Measurements from ENCODE around the gene CSAD. TPM values are rescaled to one million over a fixed set of nuclear protein-coding genes. Genes with fewer than 3 reads are reported as not detected.

Gene CSAD
- total and polyA plus RNA-seq, 2 experiments from 2014 or later = 15.7 to 16.8 TPM

DNA sequence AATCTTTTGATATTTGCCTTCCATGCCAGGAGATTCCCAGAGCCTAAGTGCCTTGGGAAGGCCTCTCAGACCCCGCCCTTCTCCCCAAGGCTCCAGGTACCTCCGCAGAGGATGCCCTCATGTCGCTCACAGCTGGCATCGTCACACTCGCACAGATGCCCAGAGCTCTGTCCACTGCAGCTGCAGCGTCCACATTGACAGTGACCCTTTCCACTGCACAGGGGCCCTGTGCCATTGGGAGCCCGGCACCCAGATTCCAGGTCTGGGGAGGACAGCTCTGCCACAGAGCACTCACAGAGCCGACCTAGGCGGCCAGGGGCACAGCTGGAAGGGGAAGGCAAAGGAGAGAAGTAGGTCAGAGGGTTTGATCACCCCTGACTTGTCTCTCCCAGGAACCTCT is 12.3 kb upstream of the CSAD start:
- peaks cover 3% of the 10 kb centered on the region for H3K4me1 ChIP-seq (ENCODE audit: insufficient read depth)
- TF ChIP-seq, protein P1, sequence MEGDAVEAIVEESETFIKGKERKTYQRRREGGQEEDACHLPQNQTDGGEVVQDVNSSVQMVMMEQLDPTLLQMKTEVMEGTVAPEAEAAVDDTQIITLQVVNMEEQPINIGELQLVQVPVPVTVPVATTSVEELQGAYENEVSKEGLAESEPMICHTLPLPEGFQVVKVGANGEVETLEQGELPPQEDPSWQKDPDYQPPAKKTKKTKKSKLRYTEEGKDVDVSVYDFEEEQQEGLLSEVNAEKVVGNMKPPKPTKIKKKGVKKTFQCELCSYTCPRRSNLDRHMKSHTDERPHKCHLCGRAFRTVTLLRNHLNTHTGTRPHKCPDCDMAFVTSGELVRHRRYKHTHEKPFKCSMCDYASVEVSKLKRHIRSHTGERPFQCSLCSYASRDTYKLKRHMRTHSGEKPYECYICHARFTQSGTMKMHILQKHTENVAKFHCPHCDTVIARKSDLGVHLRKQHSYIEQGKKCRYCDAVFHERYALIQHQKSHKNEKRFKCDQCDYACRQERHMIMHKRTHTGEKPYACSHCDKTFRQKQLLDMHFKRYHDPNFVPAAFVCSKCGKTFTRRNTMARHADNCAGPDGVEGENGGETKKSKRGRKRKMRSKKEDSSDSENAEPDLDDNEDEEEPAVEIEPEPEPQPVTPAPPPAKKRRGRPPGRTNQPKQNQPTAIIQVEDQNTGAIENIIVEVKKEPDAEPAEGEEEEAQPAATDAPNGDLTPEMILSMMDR (IDR thresholded peaks at IDR 0.05; ENCODE audit: poor library complexity) = no peak
- TF ChIP-seq EZH2 (IDR thresholded peaks at IDR 0.05; ENCODE audit: borderline replicate concordance) (no peak), EZH2phosphoT487 (IDR thresholded peaks at IDR 0.05; ENCODE audit: low read depth, severe bottlenecking, unreplicated experiment) (no peak)
- no peaks in the 10 kb centered on the region for H3K79me2 ChIP-seq
- H4K20me1 ChIP-seq (ENCODE audit: insufficient read depth, poor library complexity, severe bottlenecking) = no peaks in the 10 kb centered on the region
- no peaks in the 10 kb centered on the region for H3K9me2 ChIP-seq (replicated peaks; ENCODE audit: insufficient read depth)
- H3K27me3 ChIP-seq = peaks cover 3% of the 10 kb centered on the region
- no peak overlapping the region for H2AFZ ChIP-seq
- H3K4me3 ChIP-seq = no peak overlapping the region
- no peaks in the 10 kb centered on the region for H3K9me3 ChIP-seq (ENCODE audit: low read depth)
- H3K36me3 ChIP-seq (replicated peaks; ENCODE audit: insufficient read depth, low read depth) = no peaks in the 10 kb centered on the region
- H3K27ac ChIP-seq = no peak overlapping the region
- WGBS (ENCODE audit: low lambda C conversion rate, missing lambda C conversion rate) = 91% methylated on average over 9 of the region's 9 CpGs
- DNase-seq (ENCODE audit: low spot score) = no peak
- no peak overlapping the region for H3K4me2 ChIP-seq

GRCh38 chr12:53192531-53193021 is 11.9 kb upstream of the CSAD start:
- TF ChIP-seq EZH2 (IDR thresholded peaks at IDR 0.05; ENCODE audit: borderline replicate concordance) (no peak), EZH2phosphoT487 (IDR thresholded peaks at IDR 0.05; ENCODE audit: low read depth, severe bottlenecking, unreplicated experiment) (no peak)
- TF ChIP-seq, protein P1 (IDR thresholded peaks at IDR 0.05; ENCODE audit: poor library complexity) = no peak
- no peaks in the 10 kb centered on the region for H3K9me2 ChIP-seq (replicated peaks; ENCODE audit: insufficient read depth)
- DNase-seq (ENCODE audit: low spot score) = no peak
- no peaks in the 10 kb centered on the region for H3K27me3 ChIP-seq
- no peak overlapping the region for H3K4me3 ChIP-seq
- H4K20me1 ChIP-seq (ENCODE audit: insufficient read depth, poor library complexity, severe bottlenecking) = no peaks in the 10 kb centered on the region
- H2AFZ ChIP-seq = no peak overlapping the region
- H3K79me2 ChIP-seq = no peaks in the 10 kb centered on the region
- H3K36me3 ChIP-seq (replicated peaks; ENCODE audit: insufficient read depth, low read depth) = no peaks in the 10 kb centered on the region
- WGBS (ENCODE audit: low lambda C conversion rate, missing lambda C conversion rate) = 97% methylated on average over 14 of the region's 14 CpGs
- no peak overlapping the region for H3K27ac ChIP-seq
- no peaks in the 10 kb centered on the region for H3K9me3 ChIP-seq (ENCODE audit: low read depth)
- H3K4me1 ChIP-seq (ENCODE audit: insufficient read depth) = peaks cover 3% of the 10 kb centered on the region
- H3K4me2 ChIP-seq = no peak overlapping the region

DNA sequence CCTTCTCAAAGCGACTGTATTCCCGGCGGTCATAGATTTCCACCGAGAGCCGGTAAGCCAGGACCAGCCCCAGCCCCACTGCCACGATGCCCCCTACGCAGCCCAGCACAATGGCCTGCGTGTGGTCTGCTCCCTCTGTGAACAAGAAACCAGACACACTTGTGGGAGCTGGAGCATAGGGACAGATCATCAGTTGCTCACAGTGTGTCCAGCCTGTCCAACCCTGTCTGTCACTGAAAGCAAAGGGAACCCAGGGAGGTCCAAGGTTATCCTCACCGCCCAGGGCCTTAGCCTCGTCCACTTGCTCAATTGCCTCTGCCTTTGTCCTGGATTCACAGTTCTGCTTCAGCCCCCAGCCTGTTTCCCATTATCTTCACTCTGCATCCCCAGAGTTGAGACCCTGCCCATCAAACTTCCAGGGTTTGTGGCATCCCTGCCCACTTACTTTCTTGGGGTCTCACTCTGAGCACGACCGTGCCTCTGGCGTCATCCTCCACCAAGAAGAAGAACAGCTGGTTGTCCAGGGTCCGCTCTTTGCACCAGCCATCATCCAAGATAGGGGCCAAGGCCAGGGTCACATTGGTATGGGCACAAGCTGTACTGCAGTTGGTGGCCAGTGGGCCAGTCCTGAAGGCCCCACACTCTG is 11.3 kb upstream of the CSAD start:
- H2AFZ ChIP-seq = no peak overlapping the region
- no peaks in the 10 kb centered on the region for H4K20me1 ChIP-seq (ENCODE audit: insufficient read depth, poor library complexity, severe bottlenecking)
- TF ChIP-seq EZH2phosphoT487 (IDR thresholded peaks at IDR 0.05; ENCODE audit: low read depth, severe bottlenecking, unreplicated experiment) = no peak
- 98% methylated on average over 14 of the region's 14 CpGs for WGBS (ENCODE audit: low lambda C conversion rate, missing lambda C conversion rate)
- no peaks in the 10 kb centered on the region for H3K9me2 ChIP-seq (replicated peaks; ENCODE audit: insufficient read depth)
- H3K4me3 ChIP-seq = no peak overlapping the region
- H3K27ac ChIP-seq = no peak overlapping the region
- no peaks in the 10 kb centered on the region for H3K36me3 ChIP-seq (replicated peaks; ENCODE audit: insufficient read depth, low read depth)
- H3K79me2 ChIP-seq = no peaks in the 10 kb centered on the region
- no peak overlapping the region for H3K4me2 ChIP-seq
- H3K27me3 ChIP-seq = no peaks in the 10 kb centered on the region
- no peaks in the 10 kb centered on the region for H3K9me3 ChIP-seq (ENCODE audit: low read depth)
- no peak for DNase-seq (ENCODE audit: low spot score)
- no peaks in the 10 kb centered on the region for H3K4me1 ChIP-seq (ENCODE audit: insufficient read depth)

DNA sequence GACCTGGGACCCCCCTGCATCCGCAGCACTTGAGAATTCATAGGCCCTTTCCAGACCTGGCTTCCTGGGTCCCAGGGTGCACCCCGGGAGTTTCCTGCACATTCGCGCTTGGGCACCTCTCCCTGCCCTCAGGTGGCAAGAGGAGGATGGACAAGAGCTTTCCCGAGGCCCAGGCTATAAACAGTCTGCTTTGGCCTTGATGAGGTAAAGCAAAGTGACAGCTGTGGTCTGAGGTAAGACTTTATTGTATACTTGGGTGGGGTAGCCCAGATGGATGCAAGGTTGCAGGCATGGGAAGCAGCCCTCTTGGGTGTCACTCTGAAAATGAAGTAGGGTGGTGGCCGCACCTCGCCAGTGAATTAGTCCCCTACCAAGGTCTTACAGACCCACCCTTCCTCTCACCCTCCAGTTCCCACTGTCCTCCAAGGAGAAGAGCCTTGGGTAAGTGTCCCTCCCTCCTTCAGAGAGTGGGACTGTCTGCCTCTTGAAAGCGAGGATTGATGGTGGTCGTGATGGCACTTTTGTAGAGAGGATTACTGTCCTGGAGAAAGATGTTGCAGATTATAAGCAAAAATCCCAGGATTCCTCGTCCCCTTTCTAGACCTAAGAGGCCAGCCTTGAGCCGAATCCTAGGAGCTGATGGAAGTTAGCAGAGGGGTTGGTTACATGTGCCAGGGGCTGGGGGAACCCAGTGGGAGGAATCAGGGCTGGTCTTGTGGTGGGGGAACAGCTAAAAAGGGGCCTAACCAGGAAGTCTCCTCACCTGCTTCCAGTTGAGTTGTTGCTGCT is 10.6 kb upstream of the CSAD start:
- Histone ChIP-seq H3K9me3 (ENCODE audit: low read depth) (no peaks in the 10 kb centered on the region), H3K36me3 (replicated peaks; ENCODE audit: insufficient read depth, low read depth) (no peaks in the 10 kb centered on the region), H3K79me2 (no peaks in the 10 kb centered on the region), H2AFZ (no peak overlapping the region), H4K20me1 (ENCODE audit: insufficient read depth, poor library complexity, severe bottlenecking) (no peaks in the 10 kb centered on the region), H3K4me2 (no peak overlapping the region), H3K9me2 (replicated peaks; ENCODE audit: insufficient read depth) (no peaks in the 10 kb centered on the region), H3K4me1 (ENCODE audit: insufficient read depth) (no peaks in the 10 kb centered on the region), H3K27ac (no peak overlapping the region), H3K4me3 (no peak overlapping the region), H3K27me3 (no peaks in the 10 kb centered on the region)
- TF ChIP-seq, protein P1 (IDR thresholded peaks at IDR 0.05; ENCODE audit: poor library complexity) = no peak
- TF ChIP-seq EZH2phosphoT487 (IDR thresholded peaks at IDR 0.05; ENCODE audit: low read depth, severe bottlenecking, unreplicated experiment) (no peak), EZH2 (IDR thresholded peaks at IDR 0.05; ENCODE audit: borderline replicate concordance) (no peak)
- 93% methylated on average over 11 of the region's 11 CpGs for WGBS (ENCODE audit: low lambda C conversion rate, missing lambda C conversion rate)
- no peak for DNase-seq (ENCODE audit: low spot score)

Data from hepatocyte (in vitro differentiated cells).